Measurements from ENCODE around the gene STX7.
"Not testable (repeated sequence)": the region's sequence is repeated elsewhere in the genome, so short reads cannot be mapped to it uniquely, and the experiment has no call there.

The STX7 gene, protein sequence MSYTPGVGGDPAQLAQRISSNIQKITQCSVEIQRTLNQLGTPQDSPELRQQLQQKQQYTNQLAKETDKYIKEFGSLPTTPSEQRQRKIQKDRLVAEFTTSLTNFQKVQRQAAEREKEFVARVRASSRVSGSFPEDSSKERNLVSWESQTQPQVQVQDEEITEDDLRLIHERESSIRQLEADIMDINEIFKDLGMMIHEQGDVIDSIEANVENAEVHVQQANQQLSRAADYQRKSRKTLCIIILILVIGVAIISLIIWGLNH

DNA sequence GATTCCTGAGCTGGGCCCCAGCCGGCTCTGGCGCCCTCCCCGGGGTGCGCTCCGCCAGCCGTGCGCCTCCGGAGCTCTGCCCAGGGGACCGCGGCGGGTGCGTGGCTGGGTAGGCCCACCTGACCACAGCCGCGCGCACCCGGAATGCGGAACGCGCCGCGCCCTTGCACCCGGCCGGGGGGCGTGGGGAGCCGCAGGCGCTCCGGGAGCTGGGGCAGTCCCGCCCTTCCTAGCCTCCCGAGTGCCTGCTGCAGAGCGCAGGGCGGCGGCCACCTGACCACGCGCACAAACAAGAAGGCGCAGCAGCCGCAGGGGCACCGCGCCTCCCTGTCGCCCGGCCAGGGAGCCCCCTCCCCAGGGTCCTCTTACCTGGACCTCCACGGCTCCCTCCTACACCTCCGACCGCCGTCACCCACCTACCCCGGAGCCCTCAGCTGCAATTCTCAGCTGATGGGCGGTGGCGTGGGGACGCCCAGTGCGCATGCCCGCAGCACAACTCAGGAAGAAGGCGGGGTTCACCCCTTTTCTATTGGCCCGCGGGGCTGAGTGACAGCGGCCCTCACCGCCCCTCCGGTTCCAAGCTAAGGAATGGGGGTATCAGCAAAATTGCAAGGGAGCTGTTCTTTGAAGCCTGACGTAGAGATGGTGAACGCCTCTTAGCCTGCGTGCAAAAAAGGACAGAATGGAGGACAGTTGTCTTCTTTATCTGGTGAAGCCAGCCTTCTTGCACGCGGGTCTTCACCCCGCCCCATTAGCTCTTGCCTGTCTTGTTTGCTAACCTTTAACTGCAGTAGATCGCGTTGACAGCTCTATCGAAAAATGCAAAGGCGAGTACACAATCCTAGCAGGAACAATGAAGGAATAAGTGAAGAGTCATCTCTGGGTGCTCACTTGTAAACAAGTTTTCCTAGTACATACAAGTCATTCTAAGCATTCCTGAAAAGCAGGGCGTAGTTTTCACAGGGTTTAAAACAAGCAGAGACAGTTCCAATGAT lies at the start of gene STX7:
TSS of gene STX7 (minus strand) at position 479 of the 995 bp plus-strand sequence. CDS start 9,586 bp downstream, outside the sequence.
- DNase-seq (ENCODE audit: extremely low read depth in 1 of 2, low read depth in 1 of 2), result peak; percentile 70 to 75

DNA sequence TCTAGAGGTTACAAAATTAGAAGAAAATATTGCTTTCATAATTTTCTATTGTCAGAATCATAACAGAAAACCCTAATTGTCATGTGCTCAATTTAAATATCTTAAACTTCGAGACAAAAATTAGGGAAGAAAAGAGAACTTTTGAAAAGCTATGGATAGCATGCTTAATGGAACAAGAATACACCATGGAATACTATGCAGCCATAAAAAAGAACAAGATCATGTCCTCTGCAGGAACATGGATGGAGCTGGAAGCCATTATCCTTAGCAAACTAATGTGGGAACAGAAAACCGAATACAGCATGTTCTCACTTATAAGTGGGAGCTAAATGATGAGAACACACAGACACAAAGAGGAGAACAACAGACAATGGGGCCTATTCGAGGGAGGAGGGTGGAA lies 47.2 kb upstream of the STX7 start:
- DNase-seq (ENCODE audit: extremely low read depth in 1 of 2, low read depth in 1 of 2), result not testable (repeated sequence)

DNA sequence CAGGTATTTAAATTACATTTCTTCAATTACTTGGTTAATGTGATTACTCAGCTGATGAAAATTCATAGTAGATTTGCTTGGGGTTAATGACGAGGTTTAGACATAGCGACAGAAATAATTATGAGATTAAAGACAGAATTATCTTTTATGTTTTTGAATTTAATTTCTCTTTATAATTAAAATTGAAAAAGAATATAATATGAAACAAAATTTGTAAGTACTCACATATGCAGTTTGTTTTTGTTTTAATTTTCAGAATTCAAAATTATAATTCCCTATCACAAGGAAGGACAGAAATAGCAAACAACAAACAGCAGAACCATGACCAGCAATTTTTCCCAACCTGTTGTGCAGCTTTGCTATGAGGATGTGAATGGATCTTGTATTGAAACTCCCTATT lies 39.5 kb upstream of the STX7 start, which contains the start of gene TAAR8:
TSS of gene TAAR8 (plus strand) at position 301 of the 400 bp plus-strand sequence. CDS start at position 322, 21 bp downstream.
- DNase-seq (ENCODE audit: extremely low read depth in 1 of 2, low read depth in 1 of 2), result no peak

DNA sequence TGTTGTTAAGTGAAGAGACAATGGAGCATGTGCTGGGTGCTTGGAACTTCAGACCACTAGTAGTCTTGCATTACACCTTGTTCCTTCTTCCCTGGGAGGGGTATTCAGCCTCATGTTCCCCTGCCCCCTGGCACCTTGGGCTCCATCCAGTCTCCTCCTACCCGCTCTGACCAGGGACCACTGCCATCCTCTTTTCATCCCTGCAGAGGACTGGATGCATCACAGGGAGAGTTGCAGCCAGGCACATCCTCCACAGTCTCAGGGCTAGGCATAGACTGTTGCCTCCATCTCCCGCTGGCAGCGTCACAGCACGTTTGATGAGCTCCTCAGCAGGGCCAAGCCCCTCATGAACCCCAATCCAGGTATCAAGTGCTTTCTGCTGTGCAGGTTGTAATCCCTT lies 38.3 kb upstream of the STX7 start:
- no peak for DNase-seq (ENCODE audit: extremely low read depth in 1 of 2, low read depth in 1 of 2)

DNA sequence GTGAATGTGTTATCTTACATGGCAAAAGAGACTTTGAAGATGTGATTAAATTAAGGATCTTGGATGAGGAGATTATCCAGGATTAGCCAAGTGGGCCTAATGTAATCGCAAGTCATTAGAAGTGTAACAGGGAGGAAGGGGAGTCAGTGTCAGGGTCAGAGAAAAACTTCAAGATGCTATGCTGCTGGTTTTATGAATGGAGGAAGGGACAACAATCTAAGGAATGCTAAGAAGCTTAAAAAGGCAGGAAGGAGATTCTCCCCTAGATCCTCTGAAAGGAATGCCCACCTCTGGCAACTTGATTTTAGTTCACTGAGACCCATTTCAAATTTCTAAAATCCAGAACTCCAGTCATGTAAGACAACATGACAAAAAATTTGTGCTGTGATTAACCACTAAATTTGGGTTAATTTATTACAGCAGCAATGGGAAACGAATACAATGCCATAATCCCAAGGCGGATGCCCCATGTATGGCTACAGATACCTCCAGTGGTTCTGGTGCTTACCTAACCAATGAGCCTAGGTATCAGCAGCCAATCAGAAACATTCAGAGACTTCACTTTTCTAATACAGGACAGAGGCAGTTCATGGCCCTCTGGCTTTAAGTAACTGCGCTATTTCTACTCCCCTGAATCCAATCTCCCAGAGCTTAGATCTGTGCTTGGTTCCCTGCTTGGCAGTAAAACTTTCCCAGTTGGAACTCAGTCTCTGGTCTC lies 36.0 kb upstream of the STX7 start:
- no peak for DNase-seq (ENCODE audit: extremely low read depth in 1 of 2, low read depth in 1 of 2)

DNA sequence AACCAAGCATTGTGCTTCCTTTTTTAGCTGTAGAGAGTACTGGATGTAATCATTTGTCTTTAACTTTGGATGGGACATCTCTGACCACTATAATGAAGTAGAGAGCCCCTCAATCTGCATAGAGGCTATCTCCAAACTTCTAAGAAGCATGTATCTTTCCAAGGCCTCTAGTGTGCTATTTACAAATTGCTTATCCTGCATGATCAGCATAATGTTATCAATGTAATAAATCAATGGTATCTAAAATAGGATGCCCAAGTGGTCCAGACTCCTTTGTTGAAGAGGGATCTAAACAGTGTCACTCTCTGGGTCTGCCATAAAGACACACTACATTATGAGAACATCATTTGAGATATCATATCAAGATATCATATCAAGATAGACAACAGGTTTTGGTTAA lies 31.9 kb upstream of the STX7 start:
- no peak for DNase-seq (ENCODE audit: extremely low read depth in 1 of 2, low read depth in 1 of 2)

DNA sequence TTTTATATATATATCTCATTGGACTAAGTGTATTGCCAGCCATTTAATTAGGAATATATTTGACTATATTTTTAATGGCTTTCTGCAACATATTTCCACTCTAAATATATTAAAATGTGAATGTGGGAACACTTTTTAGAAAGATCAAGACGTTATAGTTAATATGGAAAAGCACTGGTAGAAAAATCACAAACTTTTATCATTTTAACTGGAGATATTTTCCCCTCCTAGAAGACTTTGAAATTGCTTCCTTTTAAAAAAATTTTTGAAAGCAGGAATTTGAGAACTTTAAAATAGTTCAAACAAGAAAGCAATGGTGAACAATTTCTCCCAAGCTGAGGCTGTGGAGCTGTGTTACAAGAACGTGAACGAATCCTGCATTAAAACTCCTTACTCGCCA lies 25.1 kb upstream of the STX7 start, which contains the start of gene TAAR9:
TSS of gene TAAR9 (plus strand) at position 301 of the 400 bp plus-strand sequence. CDS start at position 314, 13 bp downstream.
- no peak for DNase-seq (ENCODE audit: extremely low read depth in 1 of 2, low read depth in 1 of 2)

DNA sequence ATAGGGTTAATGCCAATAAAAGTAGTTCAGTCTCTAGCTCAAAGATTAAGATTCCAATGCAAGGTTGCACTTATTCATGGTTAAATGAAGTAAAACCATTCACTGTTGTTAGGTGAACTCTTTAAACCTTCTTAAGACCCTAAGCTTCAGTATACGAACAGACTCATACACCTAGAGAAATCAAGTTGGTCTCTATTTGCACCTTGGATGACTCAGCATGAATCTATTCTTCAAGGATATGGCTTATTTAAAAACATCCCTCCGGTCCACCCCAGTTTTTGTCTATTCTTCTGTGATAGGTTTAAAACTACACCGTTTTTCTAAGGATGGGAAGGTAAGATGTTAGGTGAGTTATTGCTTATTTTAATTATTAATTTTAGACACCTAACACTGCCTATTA lies 24.2 kb upstream of the STX7 start:
- no peak for DNase-seq (ENCODE audit: extremely low read depth in 1 of 2, low read depth in 1 of 2)

DNA sequence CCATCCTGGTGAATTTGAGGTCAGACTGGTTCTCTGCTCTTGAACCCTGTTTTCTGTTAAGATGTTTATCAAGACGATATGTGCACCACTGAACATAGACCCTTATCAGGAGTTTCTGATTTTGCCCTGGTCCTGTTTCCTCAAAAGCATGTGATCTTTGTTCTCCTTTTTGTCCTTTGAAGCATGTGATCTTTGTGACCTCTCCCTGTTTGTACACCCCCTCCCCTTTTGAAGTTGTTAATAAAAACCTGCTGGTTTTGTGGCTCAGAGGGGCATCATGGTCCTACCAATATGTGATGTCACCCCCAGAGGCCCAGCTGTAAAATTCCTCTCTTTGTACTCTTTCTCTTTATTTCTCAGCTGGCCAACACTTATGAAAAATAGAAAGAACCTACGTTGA lies 21.6 kb upstream of the STX7 start:
- DNase-seq (ENCODE audit: extremely low read depth in 1 of 2, low read depth in 1 of 2), result not testable (repeated sequence)

DNA sequence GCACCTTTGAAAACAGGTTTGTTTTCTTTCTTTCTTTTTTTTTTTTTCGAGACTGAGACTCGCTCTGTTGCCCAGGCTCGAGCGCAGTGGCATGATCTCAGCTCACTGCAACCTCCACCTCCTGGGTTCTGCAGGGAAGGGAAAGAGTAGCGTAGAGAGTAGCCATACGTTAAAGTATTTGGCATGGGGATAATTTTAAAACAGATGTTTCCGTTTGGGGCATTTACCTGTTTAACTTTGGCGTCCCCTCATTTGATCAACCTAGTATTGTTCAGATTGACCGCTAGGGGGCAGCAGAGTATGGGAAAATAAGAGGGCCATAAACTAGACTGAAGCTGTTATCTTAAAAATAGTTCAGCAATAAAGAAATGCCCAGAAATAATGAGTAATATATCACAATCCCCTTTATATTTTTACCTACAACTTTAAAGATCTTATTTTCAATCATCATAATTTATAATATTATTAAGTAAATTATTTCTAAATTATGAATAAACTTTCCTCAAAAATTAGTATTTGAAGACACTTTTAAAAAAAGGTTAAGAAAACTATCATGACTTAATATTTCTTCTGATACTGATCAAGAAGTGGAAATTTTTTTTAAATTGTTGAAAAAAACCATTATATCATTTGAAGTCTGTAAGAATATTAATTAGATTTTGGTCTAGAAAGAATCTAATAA lies 17.5 kb upstream of the STX7 start:
- DNase-seq (ENCODE audit: extremely low read depth in 1 of 2, low read depth in 1 of 2), result peak; percentile 21 to 65

DNA sequence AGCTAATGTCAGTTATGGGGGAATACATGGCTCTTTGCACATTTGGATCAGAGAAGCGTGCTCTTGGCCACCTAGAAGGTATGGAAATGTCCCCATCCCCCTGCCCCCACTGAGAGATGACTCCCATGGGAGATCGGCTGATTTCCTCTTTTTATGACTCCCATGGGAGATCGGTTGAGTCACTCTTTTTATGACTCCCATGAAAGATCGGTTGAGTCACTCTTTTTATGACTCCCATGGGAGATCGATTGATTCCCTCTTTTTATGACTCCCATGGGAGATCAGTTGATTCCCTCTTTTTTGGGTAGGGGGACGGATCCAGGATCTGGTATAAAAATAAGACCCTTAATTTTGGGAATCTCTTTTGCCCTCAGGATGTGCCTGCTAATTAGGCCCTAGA lies 14.9 kb upstream of the STX7 start:
- no peak for DNase-seq (ENCODE audit: extremely low read depth in 1 of 2, low read depth in 1 of 2)

DNA sequence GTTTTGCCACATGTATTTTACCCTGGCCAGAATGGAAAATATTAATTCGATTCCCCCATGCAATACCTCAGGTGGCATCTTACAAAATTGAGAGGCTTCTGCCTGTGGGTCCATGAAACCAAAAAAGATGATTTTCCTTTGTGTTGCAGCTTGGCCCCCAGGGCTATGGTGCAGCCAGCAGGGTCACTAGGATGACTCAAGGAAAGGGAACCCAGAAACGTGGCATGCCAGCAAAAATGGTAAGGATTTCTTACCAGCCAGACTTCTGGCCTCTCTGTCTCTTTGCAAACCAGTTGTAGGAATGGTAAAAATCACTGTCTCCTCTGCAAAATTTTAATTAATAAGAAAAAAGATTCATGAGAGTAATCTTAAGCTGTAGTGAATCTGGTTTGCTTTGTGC lies 13.5 kb upstream of the STX7 start:
- DNase-seq (ENCODE audit: extremely low read depth in 1 of 2, low read depth in 1 of 2), result no peak

DNA sequence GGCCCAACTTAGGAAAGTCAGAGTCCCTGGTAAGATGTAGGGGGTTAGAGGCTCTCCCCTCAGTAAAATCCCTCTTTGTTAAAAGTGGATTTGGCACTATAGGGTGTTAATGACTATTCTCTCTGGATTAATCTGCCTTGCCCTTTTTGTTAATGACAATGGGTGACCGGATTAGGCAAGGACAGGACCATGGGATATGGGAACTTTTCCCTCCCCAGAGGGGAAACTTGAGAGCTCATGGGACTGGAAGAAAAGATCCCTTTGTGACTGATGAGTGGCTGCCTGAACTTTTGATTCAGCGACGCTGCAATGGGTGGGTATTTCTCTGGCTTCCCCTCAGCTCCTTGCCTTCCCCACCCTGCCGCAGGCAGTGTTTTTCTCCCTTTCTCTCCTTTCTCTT lies 12.9 kb upstream of the STX7 start:
- no peak for DNase-seq (ENCODE audit: extremely low read depth in 1 of 2, low read depth in 1 of 2)

DNA sequence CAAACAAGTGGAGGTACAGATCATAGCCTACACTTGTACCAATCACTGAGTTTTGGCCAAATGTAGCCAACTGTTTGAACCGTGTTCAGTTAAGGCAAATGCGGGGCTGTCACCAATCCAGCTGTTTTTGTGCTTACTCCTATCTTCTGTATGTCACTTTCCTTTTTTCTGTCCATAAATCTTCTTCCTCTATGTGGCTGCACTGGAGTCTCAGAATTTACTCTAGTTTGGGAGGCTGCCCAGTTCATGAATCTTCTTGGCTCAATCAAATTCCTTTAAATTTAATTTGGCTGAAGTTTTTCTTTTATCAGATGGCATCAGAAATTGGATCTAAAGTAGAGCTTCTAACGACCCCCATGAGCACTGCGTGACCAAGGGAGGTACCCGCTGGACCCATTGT lies 11.7 kb upstream of the STX7 start:
- no peak for DNase-seq (ENCODE audit: extremely low read depth in 1 of 2, low read depth in 1 of 2)

DNA sequence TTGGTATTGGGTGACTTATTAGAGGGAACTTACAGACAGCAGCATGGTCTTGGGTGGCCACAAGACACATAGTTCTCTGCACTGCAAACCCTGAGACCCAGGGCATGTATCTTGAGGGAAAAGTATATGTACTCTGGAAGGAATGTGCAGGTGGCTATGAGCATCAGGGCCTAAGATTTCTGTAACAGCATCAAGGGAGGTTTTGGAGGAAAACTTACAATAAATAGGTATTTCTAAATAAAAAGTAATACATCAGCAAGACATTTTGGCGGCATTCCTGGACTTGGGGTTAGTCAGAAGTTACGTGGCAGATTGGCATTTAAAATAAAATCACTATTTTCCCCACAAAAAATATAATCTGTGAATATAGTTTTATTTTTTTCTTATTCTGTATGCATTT lies 8.0 kb upstream of the STX7 start:
- DNase-seq (ENCODE audit: extremely low read depth in 1 of 2, low read depth in 1 of 2), result no peak

DNA sequence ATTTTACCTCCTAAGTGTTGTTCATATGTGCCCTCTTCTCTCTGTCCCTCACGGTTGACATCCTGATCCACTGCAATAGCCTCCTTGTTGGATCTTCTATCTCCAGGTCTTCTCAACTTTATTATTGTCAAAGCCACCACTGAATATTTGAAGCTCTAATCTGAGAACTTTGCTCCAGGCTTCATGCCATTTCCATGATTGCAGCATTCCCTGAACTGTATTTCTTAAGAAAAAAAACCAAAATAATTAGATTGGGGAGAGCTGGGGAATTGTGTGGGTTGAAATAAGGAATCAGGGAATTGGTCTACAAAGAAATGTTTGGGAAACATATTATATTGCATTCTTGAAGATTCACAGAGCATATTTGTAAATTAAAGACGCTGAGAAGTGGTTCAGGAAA lies 2.5 kb upstream of the STX7 start:
- DNase-seq (ENCODE audit: extremely low read depth in 1 of 2, low read depth in 1 of 2), result no peak

DNA sequence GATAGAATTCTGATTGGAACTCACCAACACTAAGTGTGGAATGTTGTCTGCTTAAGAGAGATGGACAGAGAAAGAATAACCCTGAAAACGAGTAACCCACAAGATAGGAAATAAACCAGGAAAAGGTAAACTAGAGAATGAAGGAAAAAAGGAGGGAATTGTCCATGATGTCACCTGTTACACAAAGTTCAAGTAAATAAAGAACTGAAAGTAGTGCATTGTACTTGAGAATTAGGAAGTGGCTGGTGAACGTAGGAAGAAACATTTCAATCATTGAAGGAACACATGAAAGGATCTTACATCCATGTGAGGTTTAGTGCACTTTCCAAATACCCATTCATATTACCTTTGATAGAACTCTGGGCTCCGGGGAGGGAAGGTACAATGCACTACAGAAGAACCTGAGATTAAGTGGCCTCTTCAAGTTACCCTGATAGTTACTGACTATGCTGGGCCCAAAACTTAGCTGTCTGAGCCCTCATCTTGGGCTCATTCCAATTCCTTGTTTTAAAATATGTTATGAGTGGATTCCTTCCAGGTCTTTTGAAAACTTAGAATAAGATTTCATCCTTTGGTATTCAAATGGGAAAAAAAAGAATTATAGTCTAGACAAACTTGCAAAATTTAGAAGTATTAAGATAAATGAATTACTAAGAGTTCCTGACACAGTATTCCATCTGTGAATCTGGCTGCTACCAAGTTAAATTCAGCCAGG lies 1.1 kb upstream of the STX7 start:
- no peak for DNase-seq (ENCODE audit: extremely low read depth in 1 of 2, low read depth in 1 of 2)

DNA sequence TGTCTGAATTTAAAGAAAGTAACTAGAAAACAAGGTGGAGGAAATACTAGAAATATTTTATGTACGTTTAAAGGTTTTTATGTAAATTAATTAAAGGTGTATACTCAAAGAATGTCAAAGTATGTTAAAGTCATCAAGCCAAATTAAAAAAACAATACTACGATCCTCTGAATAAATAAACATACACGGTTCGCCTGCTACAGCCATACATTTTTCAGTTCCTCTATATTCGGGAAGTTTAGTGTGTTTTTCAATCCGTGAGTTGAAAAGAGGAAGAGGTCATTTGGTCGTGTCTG lies 626 bp downstream of the STX7 start:
- no peak for DNase-seq (ENCODE audit: extremely low read depth in 1 of 2, low read depth in 1 of 2)

DNA sequence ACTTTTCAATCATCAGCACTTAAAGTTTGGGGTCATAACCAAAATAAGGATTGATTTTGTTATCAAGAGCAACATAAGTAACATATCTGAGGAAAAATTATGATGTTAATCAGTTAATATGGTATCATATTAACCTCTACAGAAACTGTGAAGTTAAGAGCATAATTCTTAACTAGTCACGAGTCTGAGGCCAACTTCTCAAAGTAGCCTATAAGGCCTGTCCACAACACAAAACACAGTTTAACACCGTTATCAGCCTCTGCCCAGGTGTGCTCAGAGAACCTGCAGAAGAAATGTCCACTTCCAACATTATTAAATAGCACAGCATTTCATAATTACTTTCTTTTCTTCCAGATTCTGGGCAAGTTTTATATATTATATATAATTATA lies 1.1 kb downstream of the STX7 start:
- no peak for DNase-seq (ENCODE audit: extremely low read depth in 1 of 2, low read depth in 1 of 2)

DNA sequence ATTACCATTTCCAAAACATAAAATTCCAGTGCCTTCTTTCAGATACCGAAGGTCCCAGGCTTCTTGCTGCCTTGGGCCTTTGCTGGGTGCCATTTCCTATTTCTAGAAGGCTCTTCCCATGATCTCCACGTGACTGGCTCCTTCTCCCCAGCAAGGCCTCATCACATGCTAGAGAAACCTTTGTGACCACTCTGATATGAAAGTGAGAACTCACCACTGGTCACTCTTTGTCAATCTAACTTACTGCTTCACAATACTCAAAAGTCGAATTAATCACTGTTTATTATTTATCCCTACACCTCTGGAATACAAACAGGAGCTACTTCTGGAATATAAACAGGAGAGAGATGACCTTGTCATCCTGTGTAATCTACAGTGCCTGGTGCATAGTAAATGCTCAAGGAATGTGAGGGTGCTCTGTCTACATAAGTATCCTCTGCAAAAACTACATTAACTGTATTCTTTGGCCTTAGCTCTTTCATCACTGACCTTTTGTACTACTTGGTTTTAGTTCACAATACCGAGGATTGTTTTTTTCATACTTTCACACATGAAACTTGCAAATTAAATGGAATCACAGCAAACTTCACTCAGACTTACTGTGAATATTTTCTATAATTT lies 1.6 kb downstream of the STX7 start:
- DNase-seq (ENCODE audit: extremely low read depth in 1 of 2, low read depth in 1 of 2), result no peak

Measured in activated CD8-positive, alpha-beta memory T cell treated with anti-CD3 and anti-CD28 coated beads for 1 hour (primary cell).